GM12878 (cell line): Measurements from ENCODE around the gene RIC3. TPM values are rescaled to one million over a fixed set of nuclear protein-coding genes. Genes with fewer than 3 reads are reported as not detected.

Experiments used
- ATAC-seq: fragments of 200-7000 bp; cut with Tn5 transposase; 3 replicates; pipeline ENCODE4 v1.9.1; 2020; ENCODE audit warnings: mild to moderate bottlenecking, moderate library complexity
- BruUV-seq: library from RNA; stranded (reverse); fragments of 400-500 nt; replicated peaks from 2 replicates; lab custom pipeline; 2021; lab: Mats Ljungman, UMichigan
- CTCF ChIA-PET: fragments of 300-600 bp; sonication (Branson Sonifier 250); formaldehyde crosslinking; extraction: SDS; loops from one replicate; lab custom pipeline; 2021; ENCODE audit warnings: inconsistent platforms; lab: Yijun Ruan, JAX
- POLR2A ChIA-PET: fragments of 350-600 bp; formaldehyde crosslinking; extraction: SDS; loops from one replicate; lab custom pipeline; 2021; ENCODE audit warnings: inconsistent platforms; lab: Charles Lee
- RAD21 ChIA-PET: fragments of 300-600 bp; sonication (Branson Sonifier 250); formaldehyde crosslinking; loops from one replicate; lab custom pipeline; 2023; ENCODE audit warnings: antibody characterized with exemption; ENCODE audit not compliant: unreplicated experiment; lab: Charles Lee
- SMC1A ChIA-PET: fragments of 300-600 bp; sonication (Branson Sonifier 250); formaldehyde crosslinking; loops from one replicate; lab custom pipeline; 2023; ENCODE audit not compliant: unreplicated experiment, uncharacterized antibody; lab: Charles Lee
- DNase-seq: peaks from one replicate; pipeline ENCODE4 v3.0.0-alpha.2; 2011; ENCODE audit warnings: low read depth, low spot score
- FAIRE-seq: peaks from 3 replicates; lab custom pipeline; 2011; peaks lifted over from hg19 to GRCh38; lab: Jason Lieb, UNC
- H2AFZ ChIP-seq: 2 replicates; pipeline ENCODE4 v1.6.0; 2011; ENCODE audit warnings: low read depth, low read length, control low read depth; ENCODE audit not compliant: control insufficient read depth
- H3K27ac ChIP-seq: 2 replicates; pipeline ENCODE4 v1.5.1; 2011; ENCODE audit warnings: control low read depth; ENCODE audit not compliant: control insufficient read depth, insufficient read depth
- H3K27me3 ChIP-seq, 2 experiments: replicated peaks in 1 of 2; 2 replicates each; pipeline versions ENCODE4 v1.6.0 to v1.6.1; 2011; ENCODE audit warnings: low read length in 1 of 2; ENCODE audit not compliant: control insufficient read depth in 2 of 2, insufficient read depth in 2 of 2
- H3K36me3 ChIP-seq, 2 experiments: 2 replicates each; pipeline ENCODE4 v1.5.1; 2011; ENCODE audit warnings: low read length in 1 of 2; ENCODE audit not compliant: control insufficient read depth in 2 of 2, insufficient read depth in 2 of 2
- H3K4me1 ChIP-seq: 2 replicates; pipeline ENCODE4 v1.6.1; 2011; ENCODE audit warnings: mild to moderate bottlenecking, low read length, moderate library complexity, mixed read lengths; ENCODE audit not compliant: control insufficient read depth, insufficient read depth
- H3K4me2 ChIP-seq: 2 replicates; pipeline ENCODE4 v1.6.0; 2011; ENCODE audit warnings: control low read depth; ENCODE audit not compliant: control insufficient read depth, insufficient read depth
- H3K4me3 ChIP-seq: fragments of 200-600 bp; sonication (generic); 2 replicates; pipeline ENCODE4 v1.5.1; 2016
- H3K79me2 ChIP-seq: 2 replicates; pipeline ENCODE4 v1.6.0; 2011; ENCODE audit warnings: low read length; ENCODE audit not compliant: control insufficient read depth, insufficient read depth
- H3K9ac ChIP-seq: 2 replicates; pipeline ENCODE4 v1.8.0; 2011; ENCODE audit warnings: low read length, control low read depth, mixed read lengths; ENCODE audit not compliant: control insufficient read depth, insufficient read depth
- H3K9me3 ChIP-seq: replicated peaks from 3 replicates; pipeline ENCODE4 v1.5.1; 2011; ENCODE audit warnings: mild to moderate bottlenecking, low read length; ENCODE audit not compliant: control insufficient read depth, insufficient read depth
- H4K20me1 ChIP-seq: 2 replicates; pipeline ENCODE4 v1.6.0; 2011; ENCODE audit not compliant: control insufficient read depth, insufficient read depth
- BACH1 ChIP-seq: fragments of 450-650 bp; IDR thresholded peaks from 2 replicates; pipeline ENCODE4 v1.6.1; 2017; ENCODE audit warnings: mild to moderate bottlenecking, borderline replicate concordance
- CREB1 ChIP-seq: IDR thresholded peaks from 2 replicates; pipeline ENCODE4 v1.6.1; 2012; ENCODE audit warnings: low read depth, mild to moderate bottlenecking, inconsistent platforms
- IRF4 ChIP-seq: IDR thresholded peaks from 2 replicates; pipeline ENCODE4 v1.6.1; 2011; ENCODE audit warnings: low read depth, low read length
- KDM1A ChIP-seq: fragments of 200-600 bp; sonication (generic); IDR thresholded peaks from 2 replicates; pipeline ENCODE4 v1.6.1; 2016; ENCODE audit warnings: borderline replicate concordance
- MTA2 ChIP-seq: fragments of 450-650 bp; IDR thresholded peaks from 2 replicates; pipeline ENCODE4 v1.6.1; 2016; ENCODE audit warnings: low read depth, mild to moderate bottlenecking, moderate library complexity
- NR2C1 ChIP-seq: fragments of 450-650 bp; IDR thresholded peaks from 2 replicates; pipeline ENCODE4 v1.6.1; 2017; ENCODE audit warnings: antibody characterized with exemption, mild to moderate bottlenecking, moderate library complexity
- RBBP5 ChIP-seq: fragments of 200-600 bp; sonication (generic); conservative IDR thresholded peaks from 2 replicates; pipeline ENCODE4 v1.6.1; 2016
- RFX5 ChIP-seq: IDR thresholded peaks from 2 replicates; pipeline ENCODE4 v1.6.1; 2011; ENCODE audit warnings: low read depth, low read length, improper control_type of control experiment
- SMAD1 ChIP-seq: fragments of 450-650 bp; IDR thresholded peaks from 2 replicates; pipeline ENCODE4 v1.6.1; 2018; ENCODE audit warnings: mild to moderate bottlenecking, low read depth; ENCODE audit not compliant: partially characterized antibody
- SMARCA5 ChIP-seq: fragments of 450-650 bp; IDR thresholded peaks from 2 replicates; pipeline ENCODE4 v1.6.1; 2017; ENCODE audit warnings: mild to moderate bottlenecking
- SMC3 ChIP-seq: IDR thresholded peaks from 2 replicates; pipeline ENCODE4 v1.6.1; 2011; ENCODE audit warnings: low read length, improper control_type of control experiment, borderline replicate concordance
- TCF12 ChIP-seq: IDR thresholded peaks from 2 replicates; pipeline ENCODE4 v1.6.1; 2011; ENCODE audit warnings: low read depth, mild to moderate bottlenecking, low read length
- WGBS: methylation state at CpG from one replicate; pipeline ENCODE4 v1.1.6; 2016; ENCODE audit warnings: low lambda C conversion rate; ENCODE audit not compliant: insufficient replicate concordance, insufficient coverage; ENCODE audit errors: missing lambda C conversion rate; 5-methylcytosine and 5-hydroxymethylcytosine counted together
- in situ Hi-C: fragments of 300-500 bp; cut with MboI; formaldehyde crosslinking; loops from 9 replicates; pipeline ENCODE4 v1.14.3; 2018; ENCODE audit warnings: mixed read lengths
- intact Hi-C: fragments of 100-400 bp; cut with micrococcal nuclease; formaldehyde crosslinking; loops from one replicate; pipeline ENCODE4 v1.14.2; 2022; ENCODE audit not compliant: unreplicated experiment
- polyA plus RNA-seq, 11 experiments: library from polyadenylated mRNA; depleted of rRNA in 4 of 11; unstranded in 6 of 11; stranded (reverse) in 5 of 11; fragments of >200 nt; fragmentation: Nextera tagmentation in 4 of 11; fragmentation: Illumina TruSeq in 1 of 11; extraction: Ambion mirVana in 4 of 11; extraction: Trizol in 1 of 11; gene quantifications; 1 replicate in 1 of 11; 2 replicates in 10 of 11; pipeline versions ENCODE4 v1.2.1 to v1.2.3, GENCODE V29; 2011 to 2016; ENCODE audit warnings: inconsistent platforms in 2 of 11, missing spikeins in 2 of 11, low read depth in 1 of 11
- total RNA-seq, 4 experiments: library from RNA; depleted of rRNA in 3 of 4; stranded (reverse); fragments of >200 nt in 3 of 4; fragmentation: Illumina TruSeq in 1 of 4; extraction: Trizol in 1 of 4; gene quantifications; 2 replicates each; pipeline versions ENCODE4 v1.2.1 to v1.2.3, GENCODE V29; 2013 to 2021

Gene RIC3
- total and polyA plus RNA-seq, 10 of the 15 experiments (the other 5 are each of a cell fraction or from before 2014, with no cell fraction given) = 0.90 to 8.9 (median 2.2) TPM

DNA sequence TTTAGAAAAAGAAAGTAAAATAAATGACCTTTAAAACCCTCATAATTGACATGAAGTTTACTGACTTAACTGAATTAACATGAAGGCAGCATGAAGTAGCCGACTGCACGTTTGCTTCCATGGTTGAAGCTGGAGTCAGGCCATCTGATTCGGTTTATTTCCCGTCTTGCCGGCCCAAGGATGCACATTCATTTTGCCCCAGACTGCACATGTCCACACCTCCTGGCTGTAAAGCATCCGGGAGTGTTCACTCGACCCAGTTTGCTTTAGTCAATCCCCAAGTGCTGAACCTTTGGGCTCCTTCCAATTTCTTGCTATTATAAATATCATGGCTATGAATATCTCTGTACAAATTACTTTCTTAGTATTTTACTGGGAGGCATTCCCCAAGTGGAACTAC, 105.5 kb downstream of the RIC3 start:
- Histone ChIP-seq H3K79me2 (no peaks in the 10 kb centered on the region), H3K4me3 (no peak overlapping the region), H3K4me2 (no peak overlapping the region), H3K4me1 (no peaks in the 10 kb centered on the region), H3K27ac (no peak overlapping the region), H4K20me1 (no peaks in the 10 kb centered on the region), H3K36me3 (no peaks in the 10 kb centered on the region), H3K9ac (no peak overlapping the region), H3K27me3 (peaks cover 0 to 2% of the 10 kb centered on the region in 2 experiments; a peak in 3 of 4 replicates), H2AFZ (no peak overlapping the region), H3K9me3 (no peaks in the 10 kb centered on the region)
- ChIA-PET RAD21 (no interaction called here), SMC1A (interaction anchor here (0.9 kb wide), 1 partner anchor 36 kb away, joined by 3 read pairs; no protein-coding TSS in a partner anchor), POLR2A (no interaction called here), CTCF (interaction anchor here (0.9 to 1.2 kb wide), 2 partner anchors 12 to 29 kb away, joined by 3 read pairs; no protein-coding TSS in a partner anchor)
- TF ChIP-seq RBBP5 (no peak), KDM1A (no peak), SMC3 (no peak), SMARCA5 (no peak), BACH1 (no peak), MTA2 (no peak)
- WGBS = 26% methylated on average over 7 of the region's 7 CpGs
- ATAC-seq (no peak), FAIRE-seq (no peak), DNase-seq (no peak)
- intact Hi-C loops (no loop called here), in situ Hi-C loops (no loop called here)
- no TSS peak for BruUV-seq

DNA sequence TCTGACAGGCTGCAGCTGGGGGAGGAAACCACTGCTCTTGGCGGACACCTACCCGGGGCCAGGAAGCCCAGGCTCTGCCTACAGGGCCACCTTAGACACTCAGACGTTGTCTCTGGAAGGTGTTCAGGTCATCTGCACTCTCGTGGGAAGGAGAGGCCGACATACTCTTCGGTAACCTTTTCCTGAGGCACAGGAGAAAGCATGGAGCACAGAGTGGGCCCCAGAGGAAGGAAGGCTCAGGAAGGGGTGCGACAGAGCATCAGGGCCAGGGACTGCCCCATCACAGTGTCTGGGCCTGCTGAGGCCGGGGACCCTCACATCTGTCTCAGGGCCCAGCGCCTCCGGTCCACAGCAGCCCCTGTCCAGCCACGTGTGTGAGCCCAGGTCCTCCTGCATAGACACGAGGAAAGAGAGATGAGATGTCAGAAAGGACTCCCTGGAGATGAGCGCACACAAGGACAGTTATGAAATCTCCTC, 106.0 kb downstream of the RIC3 start:
- ATAC-seq (no peak), DNase-seq (no peak), FAIRE-seq (no peak)
- peaks cover 0 to 2% of the 10 kb centered on the region in 2 experiments; a peak in 3 of 4 replicates for H3K27me3 ChIP-seq
- no peak overlapping the region for H2AFZ ChIP-seq
- no peaks in the 10 kb centered on the region for H3K36me3 ChIP-seq
- H3K9me3 ChIP-seq = no peaks in the 10 kb centered on the region
- 33% methylated on average over 13 of the region's 13 CpGs for WGBS
- H3K4me3 ChIP-seq = no peak overlapping the region
- H4K20me1 ChIP-seq = no peaks in the 10 kb centered on the region
- no TSS peak for BruUV-seq
- H3K9ac ChIP-seq = no peak overlapping the region
- POLR2A ChIA-PET = no interaction called here
- H3K79me2 ChIP-seq = no peaks in the 10 kb centered on the region
- CTCF ChIA-PET = no interaction called here
- TF ChIP-seq NR2C1 (no peak), CREB1 (no peak), TCF12 (no peak), RFX5 (no peak), SMAD1 (no peak), IRF4 (no peak)
- H3K27ac ChIP-seq = no peak overlapping the region
- in situ Hi-C loops = no loop called here
- no peak overlapping the region for H3K4me2 ChIP-seq
- RAD21 ChIA-PET = no interaction called here
- no peaks in the 10 kb centered on the region for H3K4me1 ChIP-seq
- intact Hi-C loops = no loop called here
- SMC1A ChIA-PET = interaction anchor here (1.5 kb wide), 1 partner anchor 36 kb away, joined by 3 read pairs; no protein-coding TSS in a partner anchor
